ENCODE measurements around the gene EXOC3L1. TPM values are rescaled to one million over a fixed set of nuclear protein-coding genes. Genes with fewer than 3 reads are reported as not detected.
A peak's percentile ranks its signal among the peaks of the same experiment; 100 is the strongest.

EXOC3L1 gene
- total RNA-seq, 1 experiment from 2014 or later: 3.6 TPM

- H3K4me3 ChIP-seq (ENCODE audit: insufficient read depth, low read depth, low read length): peak overlapping the region; percentile 44
- H3K36me3 ChIP-seq (replicated peaks; ENCODE audit: control insufficient read depth, insufficient read depth, low read length): no peaks in the 10 kb centered on the region
- no peak for DNase-seq
- peaks cover 87% of the 10 kb centered on the region for H3K27me3 ChIP-seq (ENCODE audit: control insufficient read depth, insufficient read depth, low read length)
Observed at GRCh38 chr16:67170949-67171649, 18.8 kb downstream of the EXOC3L1 start.

GRCh38 chr16:67170168-67170948, 19.6 kb downstream of the EXOC3L1 start, which contains the start of gene NOL3:
TSS of gene NOL3 (plus strand) at chr16:67170538.
- peaks cover 89% of the 10 kb centered on the region for H3K27me3 ChIP-seq (ENCODE audit: control insufficient read depth, insufficient read depth, low read length)
- peak; percentile 96 for DNase-seq

GRCh38 chr16:67169642-67170167, 20.2 kb downstream of the EXOC3L1 start:
- peaks cover 89% of the 10 kb centered on the region for H3K27me3 ChIP-seq (ENCODE audit: control insufficient read depth, insufficient read depth, low read length)
- DNase-seq: peak; percentile 92

More at GRCh38 chr16:67170168-67170948, 19.6 kb downstream of the EXOC3L1 start, which contains the start of gene NOL3:
- H3K36me3 ChIP-seq (replicated peaks; ENCODE audit: control insufficient read depth, insufficient read depth, low read length): no peaks in the 10 kb centered on the region
- peak within 1 kb of the TSS; percentile 44 for H3K4me3 ChIP-seq (ENCODE audit: insufficient read depth, low read depth, low read length)

GRCh38 chr16:67169011-67169451, 20.9 kb downstream of the EXOC3L1 start:
- Histone ChIP-seq H3K4me3 (ENCODE audit: insufficient read depth, low read depth, low read length) (peak overlapping the region; percentile 44; the same call in 1 of the 2 replicates), H3K27me3 (ENCODE audit: control insufficient read depth, insufficient read depth, low read length) (peaks cover 89% of the 10 kb centered on the region), H3K36me3 (replicated peaks; ENCODE audit: control insufficient read depth, insufficient read depth, low read length) (no peaks in the 10 kb centered on the region)
- no peak for DNase-seq

More at GRCh38 chr16:67169642-67170167, 20.2 kb downstream of the EXOC3L1 start:
- Histone ChIP-seq H3K4me3 (ENCODE audit: insufficient read depth, low read depth, low read length) (peak overlapping the region; percentile 44), H3K36me3 (replicated peaks; ENCODE audit: control insufficient read depth, insufficient read depth, low read length) (no peaks in the 10 kb centered on the region)

DNA sequence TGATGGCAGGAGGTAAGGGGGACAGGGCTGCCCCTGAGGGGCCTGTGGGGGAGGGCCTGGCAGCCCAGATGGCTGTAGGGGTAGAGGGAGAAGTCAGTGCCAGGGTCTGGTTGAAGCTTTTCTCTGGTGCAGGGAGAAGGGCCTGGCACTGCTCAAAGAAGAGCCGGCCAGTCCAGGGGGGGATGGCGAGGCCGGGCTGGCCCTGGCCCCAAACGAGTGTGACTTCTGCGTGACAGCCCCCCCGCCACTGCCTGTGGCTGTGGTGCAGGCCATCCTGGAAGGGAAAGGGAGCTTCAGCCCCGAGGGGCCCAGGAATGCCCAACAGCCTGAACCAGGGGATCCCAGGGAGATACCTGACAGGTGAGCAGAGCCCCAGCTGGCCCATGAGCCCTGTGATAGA, 22.3 kb downstream of the EXOC3L1 start:
- Histone ChIP-seq H3K36me3 (replicated peaks; ENCODE audit: control insufficient read depth, insufficient read depth, low read length) (no peaks in the 10 kb centered on the region), H3K4me3 (ENCODE audit: insufficient read depth, low read depth, low read length) (no peak overlapping the region), H3K27me3 (ENCODE audit: control insufficient read depth, insufficient read depth, low read length) (peaks cover 90% of the 10 kb centered on the region)
- DNase-seq: no peak

DNA sequence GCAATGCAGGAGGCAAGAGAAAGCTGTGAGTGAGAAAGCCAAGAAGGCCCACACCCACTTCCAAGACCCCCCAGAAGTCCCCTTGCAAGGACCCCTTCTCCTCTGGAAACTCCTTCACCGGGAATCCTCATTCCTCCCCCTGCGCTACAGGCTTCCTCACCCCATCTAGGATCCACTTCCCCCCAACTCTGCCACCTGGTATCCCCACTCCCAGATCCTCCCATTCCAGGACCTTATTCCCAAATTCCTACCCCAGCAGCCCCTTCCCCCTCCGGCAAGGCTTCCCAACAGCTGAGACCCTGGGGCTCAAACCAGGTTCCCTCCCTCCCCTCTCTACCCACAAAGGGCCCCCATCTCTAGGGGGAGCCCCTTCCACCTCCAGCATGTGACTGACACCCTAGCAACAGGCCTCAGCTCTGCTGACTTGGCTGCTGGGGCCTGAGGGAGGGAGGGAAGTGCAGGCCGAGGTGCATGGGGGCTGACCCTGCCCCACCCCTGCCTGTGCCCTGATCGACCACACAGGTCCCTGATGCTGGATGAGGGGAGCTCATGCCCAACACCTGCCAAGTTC, 23.3 kb downstream of the EXOC3L1 start:
- no peak for DNase-seq
- H3K4me3 ChIP-seq (ENCODE audit: insufficient read depth, low read depth, low read length): no peak overlapping the region
- no peaks in the 10 kb centered on the region for H3K36me3 ChIP-seq (replicated peaks; ENCODE audit: control insufficient read depth, insufficient read depth, low read length)
- peaks cover 91% of the 10 kb centered on the region for H3K27me3 ChIP-seq (ENCODE audit: control insufficient read depth, insufficient read depth, low read length)

GRCh38 chr16:67166110-67166547, 23.8 kb downstream of the EXOC3L1 start:
- DNase-seq: peak; percentile 63
- peaks cover 91% of the 10 kb centered on the region for H3K27me3 ChIP-seq (ENCODE audit: control insufficient read depth, insufficient read depth, low read length)
- no peak overlapping the region for H3K4me3 ChIP-seq (ENCODE audit: insufficient read depth, low read depth, low read length)
- H3K36me3 ChIP-seq (replicated peaks; ENCODE audit: control insufficient read depth, insufficient read depth, low read length): no peaks in the 10 kb centered on the region

GRCh38 chr16:67165121-67166078, 24.5 kb downstream of the EXOC3L1 start:
- H3K36me3 ChIP-seq (replicated peaks; ENCODE audit: control insufficient read depth, insufficient read depth, low read length): no peaks in the 10 kb centered on the region
- H3K4me3 ChIP-seq (ENCODE audit: insufficient read depth, low read depth, low read length): peak overlapping the region; percentile 33
- H3K27me3 ChIP-seq (ENCODE audit: control insufficient read depth, insufficient read depth, low read length): peaks cover 93% of the 10 kb centered on the region
- peak; percentile 81 for DNase-seq

DNA sequence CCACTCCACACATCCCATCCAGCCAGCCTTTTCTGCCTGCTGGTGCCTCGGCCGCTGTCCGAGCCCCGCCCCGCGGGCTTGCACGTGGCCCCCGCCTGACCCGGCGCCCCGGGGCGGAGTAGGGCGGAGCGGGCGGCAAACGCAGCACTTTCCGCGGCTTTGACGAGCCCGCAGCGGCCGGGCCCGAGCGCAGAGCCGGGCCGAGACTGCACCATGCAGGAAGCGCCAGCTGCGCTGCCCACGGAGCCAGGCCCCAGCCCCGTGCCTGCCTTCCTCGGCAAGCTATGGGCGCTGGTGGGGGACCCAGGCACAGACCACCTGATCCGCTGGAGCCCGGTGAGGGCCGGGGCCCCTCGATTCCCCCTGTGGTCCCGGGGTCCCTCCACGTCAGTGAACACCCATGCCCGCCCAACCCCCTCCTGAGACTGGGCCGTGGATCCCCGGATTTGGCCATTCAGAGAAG, 25.3 kb downstream of the EXOC3L1 start, which contains the start of gene HSF4:
TSS of gene HSF4 (plus strand) at position 147 of the 463 bp plus-strand sequence. CDS start at position 214, 67 bp downstream.
- DNase-seq: peak; percentile 90
- Histone ChIP-seq H3K27me3 (ENCODE audit: control insufficient read depth, insufficient read depth, low read length) (peaks cover 99% of the 10 kb centered on the region), H3K4me3 (ENCODE audit: insufficient read depth, low read depth, low read length) (peak within 1 kb of the TSS; percentile 43)

DNA sequence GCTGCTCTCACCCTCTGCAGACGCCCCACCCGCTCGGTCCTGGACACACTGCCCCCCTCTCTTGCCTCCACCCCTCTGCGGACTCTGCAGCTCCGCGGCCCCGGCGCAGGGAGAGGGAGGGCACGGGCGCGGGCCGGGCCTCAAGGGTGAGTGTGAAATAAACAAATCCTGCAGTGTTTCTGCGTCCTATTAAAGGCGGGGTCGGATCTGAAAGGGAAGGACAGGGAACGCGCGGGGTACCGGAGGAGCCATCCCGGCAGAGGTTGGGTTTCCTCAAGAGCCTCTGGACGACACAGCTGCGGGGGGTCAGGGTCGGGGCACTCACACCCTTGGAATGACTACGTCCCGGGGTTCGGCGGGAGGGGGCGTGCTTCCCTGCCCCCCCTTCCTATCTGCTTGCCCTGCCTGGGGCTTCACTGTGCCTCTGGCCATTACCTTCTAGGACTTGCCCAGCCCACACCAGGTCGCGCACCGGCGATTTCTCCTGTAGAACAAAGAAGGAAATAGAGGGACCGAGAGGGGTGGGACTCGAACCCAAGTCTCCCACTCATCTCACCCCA, 25.9 kb downstream of the EXOC3L1 start:
- DNase-seq: peak; percentile 76
- Histone ChIP-seq H3K4me3 (ENCODE audit: insufficient read depth, low read depth, low read length) (peak overlapping the region; percentile 43), H3K27me3 (ENCODE audit: control insufficient read depth, insufficient read depth, low read length) (peaks cover 99% of the 10 kb centered on the region)

More for the DNA sequence above, 25.3 kb downstream of the EXOC3L1 start, which contains the start of gene HSF4:
- H3K36me3 ChIP-seq (replicated peaks; ENCODE audit: control insufficient read depth, insufficient read depth, low read length): no peaks in the 10 kb centered on the region

GRCh38 chr16:67163164-67163998, 26.6 kb downstream of the EXOC3L1 start:
- Histone ChIP-seq H3K27me3 (ENCODE audit: control insufficient read depth, insufficient read depth, low read length) (peaks cover 99% of the 10 kb centered on the region), H3K36me3 (replicated peaks; ENCODE audit: control insufficient read depth, insufficient read depth, low read length) (no peaks in the 10 kb centered on the region), H3K4me3 (ENCODE audit: insufficient read depth, low read depth, low read length) (peak overlapping the region; percentile 43)
- DNase-seq: peak; percentile 84

More for the DNA sequence above, 25.9 kb downstream of the EXOC3L1 start:
- H3K36me3 ChIP-seq (replicated peaks; ENCODE audit: control insufficient read depth, insufficient read depth, low read length): no peaks in the 10 kb centered on the region

GRCh38 chr16:67162506-67163163, 27.3 kb downstream of the EXOC3L1 start:
- Histone ChIP-seq H3K36me3 (replicated peaks; ENCODE audit: control insufficient read depth, insufficient read depth, low read length) (no peaks in the 10 kb centered on the region), H3K27me3 (ENCODE audit: control insufficient read depth, insufficient read depth, low read length) (peaks cover 99% of the 10 kb centered on the region), H3K4me3 (ENCODE audit: insufficient read depth, low read depth, low read length) (peak overlapping the region; percentile 43; the same call in 1 of the 2 replicates)
- DNase-seq: peak; percentile 77
